ENCODE data around the gene ERF. TPM values are rescaled to one million over a fixed set of nuclear protein-coding genes. Genes with fewer than 3 reads are reported as not detected.

The ERF gene
- total and polyA plus RNA-seq, 10 of the 15 experiments (the other 5 are each of a cell fraction or from before 2014, with no cell fraction given) = 0.02 to 51.8 (median 14.4) TPM

DNA sequence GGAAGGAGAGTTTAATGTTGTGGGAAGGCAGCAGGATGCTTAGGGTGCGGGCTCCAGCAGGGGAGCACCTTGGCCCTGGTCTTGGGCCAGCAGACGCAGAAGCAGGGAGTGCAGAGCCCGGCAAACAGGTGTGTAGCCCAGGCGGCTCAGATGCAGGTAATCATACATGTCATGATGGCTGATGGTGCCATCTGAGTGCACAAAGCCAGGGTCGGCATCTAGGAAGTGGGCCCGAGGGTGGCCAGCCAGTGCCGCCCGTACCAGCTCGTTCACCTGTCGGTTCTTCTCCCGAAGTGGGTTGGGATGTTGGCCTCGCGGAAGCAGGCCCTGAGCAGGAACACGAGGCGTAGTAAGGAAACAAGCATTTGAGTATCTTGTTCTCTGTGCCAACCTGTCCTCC is 42.1 kb upstream of the ERF start:
- H3K27me3 ChIP-seq (replicated peaks in 1 of 2; ENCODE audit: control insufficient read depth in 2 of 2, insufficient read depth in 2 of 2, low read length in 1 of 2) = no peaks in the 10 kb centered on the region
- TF ChIP-seq POLR2A (IDR thresholded peaks at IDR 0.05; ENCODE audit: low read depth, low read length) (peak; percentile 33; the same call in 1 of the 2 replicates), PML (IDR thresholded peaks at IDR 0.05; ENCODE audit: low read length) (no peak)
- H3K4me3 ChIP-seq = no peak overlapping the region
- no peak overlapping the region for H2AFZ ChIP-seq (ENCODE audit: control insufficient read depth, low read depth, low read length)
- H3K9ac ChIP-seq (ENCODE audit: control insufficient read depth, insufficient read depth, low read length) = no peak overlapping the region
- H4K20me1 ChIP-seq (ENCODE audit: control insufficient read depth, insufficient read depth) = no peaks in the 10 kb centered on the region
- no peak for FAIRE-seq
- ChIA-PET SMC1A (ENCODE audit: uncharacterized antibody, unreplicated experiment) (interaction anchor here (0.9 to 1.2 kb wide), 2 partner anchors 15 to 173 kb away, joined by 3 to 5 read pairs; no protein-coding TSS in a partner anchor), POLR2A (interaction anchor here (1.3 to 1.4 kb wide), 2 partner anchors 10 to 12 kb away, joined by 3 to 4 read pairs; no protein-coding TSS in a partner anchor), RAD21 (ENCODE audit: unreplicated experiment) (interaction anchor here (0.9 to 1.1 kb wide), 3 partner anchors 50 to 164 kb away, joined by 3 read pairs; partner anchors contain the start of gene POU2F2), CTCF (interaction anchor here (0.8 to 3.2 kb wide), 17 partner anchors 14 to 221 kb away, joined by 3 to 25 read pairs (median 4); partner anchors contain the start of genes POU2F2 and ZNF574)
- BruUV-seq (replicated peaks) = no TSS peak
- in situ Hi-C loops (cut with MboI) = no loop called here
- H3K4me1 ChIP-seq (ENCODE audit: control insufficient read depth, insufficient read depth, low read length) = no peaks in the 10 kb centered on the region; the same call in none of the 2 replicates
- intact Hi-C loops (cut with micrococcal nuclease; ENCODE audit: unreplicated experiment) = loop anchor here (5.0 kb wide), 1 partner anchor 165 kb away; the partner anchor contains the start of gene POU2F2
- WGBS (ENCODE audit: insufficient coverage, insufficient replicate concordance, low lambda C conversion rate, missing lambda C conversion rate) = 94% methylated on average over 15 of the region's 15 CpGs
- H3K36me3 ChIP-seq (ENCODE audit: control insufficient read depth in 2 of 2, insufficient read depth in 2 of 2, low read length in 1 of 2) = peaks cover 8 to 9% of the 10 kb centered on the region in 2 experiments; a peak in 3 of 4 replicates
- DNase-seq (ENCODE audit: low read depth, low spot score) = no peak
- no peaks in the 10 kb centered on the region for H3K79me2 ChIP-seq (ENCODE audit: control insufficient read depth, insufficient read depth, low read length)
- no peak overlapping the region for H3K4me2 ChIP-seq (ENCODE audit: control insufficient read depth, insufficient read depth)
- no peak for ATAC-seq
- no peak overlapping the region for H3K27ac ChIP-seq (ENCODE audit: control insufficient read depth, insufficient read depth)
- H3K9me3 ChIP-seq (replicated peaks; ENCODE audit: control insufficient read depth, insufficient read depth, low read length) = no peaks in the 10 kb centered on the region

DNA sequence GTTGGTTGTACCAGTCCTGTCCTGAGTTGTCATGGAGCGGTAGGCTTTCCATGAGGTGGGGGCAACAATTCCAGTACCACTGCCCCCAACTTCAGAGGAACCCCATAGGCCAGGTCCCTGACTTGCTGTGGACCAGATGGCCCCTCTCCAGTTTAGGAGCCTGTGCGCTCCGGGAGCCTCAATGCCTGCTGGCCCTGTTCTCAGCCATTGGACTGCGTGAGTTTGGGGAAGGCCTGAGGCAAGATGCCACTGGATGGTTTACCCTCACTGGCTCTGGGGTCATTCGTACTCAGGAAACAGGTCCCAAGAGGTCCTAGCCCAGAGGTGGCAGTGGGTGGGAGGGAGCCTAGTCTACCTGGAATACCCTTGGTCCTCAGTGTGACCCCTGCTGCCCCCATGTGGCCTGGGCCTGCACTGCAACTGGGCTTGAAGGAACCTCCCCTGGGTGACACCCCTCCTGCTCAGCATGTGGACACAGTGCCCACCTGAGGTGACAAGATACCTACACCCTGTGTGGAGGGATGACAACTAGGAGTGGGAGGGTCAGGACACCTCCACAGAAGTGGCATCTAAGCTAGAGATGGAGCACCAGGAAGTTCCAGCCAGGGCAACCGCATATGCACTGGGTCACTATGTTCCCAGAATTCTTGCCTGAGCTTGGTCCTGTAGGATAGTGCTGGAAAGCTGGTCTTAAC is 41.0 kb upstream of the ERF start:
- 71% methylated on average over 6 of the region's 6 CpGs for WGBS (ENCODE audit: insufficient coverage, insufficient replicate concordance, low lambda C conversion rate, missing lambda C conversion rate)
- BruUV-seq (replicated peaks) = no TSS peak
- peaks cover 10% of the 10 kb centered on the region in 2 experiments; a peak in 3 of 4 replicates for H3K36me3 ChIP-seq (ENCODE audit: control insufficient read depth in 2 of 2, insufficient read depth in 2 of 2, low read length in 1 of 2)
- no peak overlapping the region for H3K4me3 ChIP-seq
- intact Hi-C loops (cut with micrococcal nuclease; ENCODE audit: unreplicated experiment) (loop anchor here (5.0 kb wide), 1 partner anchor 164 kb away; the partner anchor contains the start of gene POU2F2), in situ Hi-C loops (cut with MboI) (no loop called here)
- no peak overlapping the region; the same call in 1 of the 2 replicates for H3K4me2 ChIP-seq (ENCODE audit: control insufficient read depth, insufficient read depth)
- RAD21 ChIA-PET (ENCODE audit: unreplicated experiment) = interaction anchor here (0.7 to 1.1 kb wide), 4 partner anchors 49 to 163 kb away, joined by 3 read pairs; partner anchors contain the start of gene POU2F2
- no peaks in the 10 kb centered on the region for H4K20me1 ChIP-seq (ENCODE audit: control insufficient read depth, insufficient read depth)
- CTCF ChIA-PET = interaction anchor here (0.6 to 3.2 kb wide), 22 partner anchors 10 to 220 kb away, joined by 3 to 25 read pairs (median 4); partner anchors contain the start of genes POU2F2 and ZNF574
- DNase-seq (ENCODE audit: low read depth, low spot score) (peak; percentile 41), FAIRE-seq (peak; percentile 98), ATAC-seq (peak; percentile 96)
- H3K9ac ChIP-seq (ENCODE audit: control insufficient read depth, insufficient read depth, low read length) = no peak overlapping the region
- H3K9me3 ChIP-seq (replicated peaks; ENCODE audit: control insufficient read depth, insufficient read depth, low read length) = no peaks in the 10 kb centered on the region
- no peaks in the 10 kb centered on the region for H3K27me3 ChIP-seq (replicated peaks in 1 of 2; ENCODE audit: control insufficient read depth in 2 of 2, insufficient read depth in 2 of 2, low read length in 1 of 2)
- H3K4me1 ChIP-seq (ENCODE audit: control insufficient read depth, insufficient read depth, low read length) = no peaks in the 10 kb centered on the region; the same call in 1 of the 2 replicates
- H3K27ac ChIP-seq (ENCODE audit: control insufficient read depth, insufficient read depth) = no peak overlapping the region
- SMC1A ChIA-PET (ENCODE audit: uncharacterized antibody, unreplicated experiment) = interaction anchor here (0.7 to 1.3 kb wide), 8 partner anchors 14 to 172 kb away, joined by 3 to 6 read pairs (median 4); no protein-coding TSS in a partner anchor
- H2AFZ ChIP-seq (ENCODE audit: control insufficient read depth, low read depth, low read length) = no peak overlapping the region
- H3K79me2 ChIP-seq (ENCODE audit: control insufficient read depth, insufficient read depth, low read length) = no peaks in the 10 kb centered on the region
- POLR2A ChIA-PET = interaction anchor here (1.0 to 1.4 kb wide), 3 partner anchors 9 to 167 kb away, joined by 3 to 4 read pairs (median 3); no protein-coding TSS in a partner anchor
- TF ChIP-seq RAD21 (IDR thresholded peaks at IDR 0.05; ENCODE audit: insufficient read depth, low read depth, low read length) = peak; percentile 74
- TF ChIP-seq, protein P1, sequence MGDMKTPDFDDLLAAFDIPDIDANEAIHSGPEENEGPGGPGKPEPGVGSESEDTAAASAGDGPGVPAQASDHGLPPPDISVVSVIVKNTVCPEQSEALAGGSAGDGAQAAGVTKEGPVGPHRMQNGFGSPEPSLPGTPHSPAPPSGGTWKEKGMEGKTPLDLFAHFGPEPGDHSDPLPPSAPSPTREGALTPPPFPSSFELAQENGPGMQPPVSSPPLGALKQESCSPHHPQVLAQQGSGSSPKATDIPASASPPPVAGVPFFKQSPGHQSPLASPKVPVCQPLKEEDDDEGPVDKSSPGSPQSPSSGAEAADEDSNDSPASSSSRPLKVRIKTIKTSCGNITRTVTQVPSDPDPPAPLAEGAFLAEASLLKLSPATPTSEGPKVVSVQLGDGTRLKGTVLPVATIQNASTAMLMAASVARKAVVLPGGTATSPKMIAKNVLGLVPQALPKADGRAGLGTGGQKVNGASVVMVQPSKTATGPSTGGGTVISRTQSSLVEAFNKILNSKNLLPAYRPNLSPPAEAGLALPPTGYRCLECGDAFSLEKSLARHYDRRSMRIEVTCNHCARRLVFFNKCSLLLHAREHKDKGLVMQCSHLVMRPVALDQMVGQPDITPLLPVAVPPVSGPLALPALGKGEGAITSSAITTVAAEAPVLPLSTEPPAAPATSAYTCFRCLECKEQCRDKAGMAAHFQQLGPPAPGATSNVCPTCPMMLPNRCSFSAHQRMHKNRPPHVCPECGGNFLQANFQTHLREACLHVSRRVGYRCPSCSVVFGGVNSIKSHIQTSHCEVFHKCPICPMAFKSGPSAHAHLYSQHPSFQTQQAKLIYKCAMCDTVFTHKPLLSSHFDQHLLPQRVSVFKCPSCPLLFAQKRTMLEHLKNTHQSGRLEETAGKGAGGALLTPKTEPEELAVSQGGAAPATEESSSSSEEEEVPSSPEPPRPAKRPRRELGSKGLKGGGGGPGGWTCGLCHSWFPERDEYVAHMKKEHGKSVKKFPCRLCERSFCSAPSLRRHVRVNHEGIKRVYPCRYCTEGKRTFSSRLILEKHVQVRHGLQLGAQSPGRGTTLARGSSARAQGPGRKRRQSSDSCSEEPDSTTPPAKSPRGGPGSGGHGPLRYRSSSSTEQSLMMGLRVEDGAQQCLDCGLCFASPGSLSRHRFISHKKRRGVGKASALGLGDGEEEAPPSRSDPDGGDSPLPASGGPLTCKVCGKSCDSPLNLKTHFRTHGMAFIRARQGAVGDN (IDR thresholded peaks at IDR 0.05) = no peak
- TF ChIP-seq, protein P2, sequence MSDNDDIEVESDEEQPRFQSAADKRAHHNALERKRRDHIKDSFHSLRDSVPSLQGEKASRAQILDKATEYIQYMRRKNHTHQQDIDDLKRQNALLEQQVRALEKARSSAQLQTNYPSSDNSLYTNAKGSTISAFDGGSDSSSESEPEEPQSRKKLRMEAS (IDR thresholded peaks at IDR 0.05; ENCODE audit: low read depth, low read length) = 0 out of 2 replicates have a peak, but pooled peaks have one; percentile 28
